ENCODE results near the gene CFAP46.
"Not testable (repeated sequence)": the region's sequence is repeated elsewhere in the genome, so short reads cannot be mapped to it uniquely, and the experiment has no call there.

Gene CFAP46

GRCh38 chr10:132858121-132859081 lies 84.0 kb downstream of the CFAP46 start:
- DNase-seq = no peak

GRCh38 chr10:132856869-132857524 lies 85.4 kb downstream of the CFAP46 start:
- no peak for DNase-seq

GRCh38 chr10:132855889-132856288 lies 86.5 kb downstream of the CFAP46 start:
- no peak for DNase-seq

GRCh38 chr10:132851451-132851850 lies 90.9 kb downstream of the CFAP46 start:
- DNase-seq = no peak

- DNase-seq = no peak
These were observed 91.5 kb downstream of the CFAP46 start for GRCh38 chr10:132850896-132851295.

- no peak for DNase-seq
These were observed 92.1 kb downstream of the CFAP46 start for GRCh38 chr10:132850246-132850645.

GRCh38 chr10:132849546-132850031 lies 92.8 kb downstream of the CFAP46 start:
- DNase-seq = no peak

- no peak for DNase-seq
These were observed 93.3 kb downstream of the CFAP46 start for GRCh38 chr10:132848951-132849545.

GRCh38 chr10:132848291-132848701 lies 94.1 kb downstream of the CFAP46 start:
- no peak for DNase-seq

GRCh38 chr10:132847856-132848255 lies 94.5 kb downstream of the CFAP46 start:
- no peak for DNase-seq

GRCh38 chr10:132847416-132847777 lies 95.0 kb downstream of the CFAP46 start:
- no peak for DNase-seq

- no peak for DNase-seq
These were observed 95.5 kb downstream of the CFAP46 start for GRCh38 chr10:132846631-132847415.

GRCh38 chr10:132845780-132846595 lies 96.4 kb downstream of the CFAP46 start:
- no peak for DNase-seq

- no peak for DNase-seq
These were observed 97.3 kb downstream of the CFAP46 start for GRCh38 chr10:132845041-132845551.

GRCh38 chr10:132844069-132844809 lies 98.1 kb downstream of the CFAP46 start:
- no peak for DNase-seq

GRCh38 chr10:132843276-132843675 lies 99.1 kb downstream of the CFAP46 start:
- DNase-seq = not testable (repeated sequence)

- DNase-seq = no peak
These were observed 100.0 kb downstream of the CFAP46 start for GRCh38 chr10:132842397-132842796.

- DNase-seq = no peak
These were observed 100.8 kb downstream of the CFAP46 start for GRCh38 chr10:132841615-132841975.

GRCh38 chr10:132840698-132841614 lies 101.4 kb downstream of the CFAP46 start:
- DNase-seq = no peak

- DNase-seq = no peak
These were observed 103.3 kb downstream of the CFAP46 start for GRCh38 chr10:132839061-132839460.
